ENCODE measurements around the gene RDH11.
A peak's percentile ranks its signal among the peaks of the same experiment; 100 is the strongest.

RDH11 gene

DNA sequence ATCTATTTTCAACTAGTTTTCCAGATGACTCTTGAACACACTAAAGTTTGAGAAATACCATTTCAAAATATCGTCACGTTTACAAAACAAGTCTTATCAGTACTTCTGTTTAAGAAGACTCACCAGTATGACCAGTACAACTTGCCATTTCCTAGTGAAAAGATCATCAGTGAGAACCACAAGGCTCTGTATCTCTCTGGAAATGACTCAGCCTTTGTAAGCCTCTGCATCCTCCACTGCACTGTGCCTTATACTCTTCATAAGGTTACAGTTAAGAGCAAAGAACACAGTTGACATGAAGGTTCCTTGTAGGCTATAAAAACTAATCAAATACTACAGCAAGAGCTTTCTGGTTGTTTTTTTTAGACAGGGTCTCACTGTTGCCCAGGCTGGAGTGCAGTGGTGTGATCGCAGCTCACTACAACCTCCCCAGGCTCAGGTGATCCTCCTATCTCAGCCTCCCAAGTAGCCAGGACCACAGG lies 15.4 kb downstream of the RDH11 start:
- Histone ChIP-seq H4K20me1 (ENCODE audit: low read depth, low read length) (no peaks in the 10 kb centered on the region), H3K9me3 (ENCODE audit: insufficient read depth, low read length) (no peaks in the 10 kb centered on the region), H3K9me2 (replicated peaks; ENCODE audit: insufficient read depth, low read length) (no peaks in the 10 kb centered on the region), H3F3A (ENCODE audit: insufficient read depth) (peaks cover 17% of the 10 kb centered on the region), H3K79me2 (ENCODE audit: insufficient read depth, low read length) (no peaks in the 10 kb centered on the region), H3K27me3 (ENCODE audit: low read length) (no peaks in the 10 kb centered on the region), H3K4me2 (ENCODE audit: low read depth, low read length, poor library complexity, severe bottlenecking) (no peak overlapping the region), H3K4me3 (ENCODE audit: insufficient read depth, low read length, poor library complexity, severe bottlenecking) (no peak overlapping the region), H2AFZ (ENCODE audit: low read depth, low read length, severe bottlenecking) (no peak overlapping the region), H3K27ac (ENCODE audit: low read depth, low read length) (no peak overlapping the region), H3K9ac (ENCODE audit: low read length) (no peak overlapping the region), H3K36me3 (ENCODE audit: low read length) (peaks cover 30% of the 10 kb centered on the region)
- TF ChIP-seq EZH2phosphoT487 (conservative IDR thresholded peaks at IDR 0.05; ENCODE audit: low read length), result no peak
- TF ChIP-seq, protein P1, sequence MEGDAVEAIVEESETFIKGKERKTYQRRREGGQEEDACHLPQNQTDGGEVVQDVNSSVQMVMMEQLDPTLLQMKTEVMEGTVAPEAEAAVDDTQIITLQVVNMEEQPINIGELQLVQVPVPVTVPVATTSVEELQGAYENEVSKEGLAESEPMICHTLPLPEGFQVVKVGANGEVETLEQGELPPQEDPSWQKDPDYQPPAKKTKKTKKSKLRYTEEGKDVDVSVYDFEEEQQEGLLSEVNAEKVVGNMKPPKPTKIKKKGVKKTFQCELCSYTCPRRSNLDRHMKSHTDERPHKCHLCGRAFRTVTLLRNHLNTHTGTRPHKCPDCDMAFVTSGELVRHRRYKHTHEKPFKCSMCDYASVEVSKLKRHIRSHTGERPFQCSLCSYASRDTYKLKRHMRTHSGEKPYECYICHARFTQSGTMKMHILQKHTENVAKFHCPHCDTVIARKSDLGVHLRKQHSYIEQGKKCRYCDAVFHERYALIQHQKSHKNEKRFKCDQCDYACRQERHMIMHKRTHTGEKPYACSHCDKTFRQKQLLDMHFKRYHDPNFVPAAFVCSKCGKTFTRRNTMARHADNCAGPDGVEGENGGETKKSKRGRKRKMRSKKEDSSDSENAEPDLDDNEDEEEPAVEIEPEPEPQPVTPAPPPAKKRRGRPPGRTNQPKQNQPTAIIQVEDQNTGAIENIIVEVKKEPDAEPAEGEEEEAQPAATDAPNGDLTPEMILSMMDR (IDR thresholded peaks at IDR 0.05; ENCODE audit: insufficient read depth, low read length, poor library complexity, severe bottlenecking), result no peak

DNA sequence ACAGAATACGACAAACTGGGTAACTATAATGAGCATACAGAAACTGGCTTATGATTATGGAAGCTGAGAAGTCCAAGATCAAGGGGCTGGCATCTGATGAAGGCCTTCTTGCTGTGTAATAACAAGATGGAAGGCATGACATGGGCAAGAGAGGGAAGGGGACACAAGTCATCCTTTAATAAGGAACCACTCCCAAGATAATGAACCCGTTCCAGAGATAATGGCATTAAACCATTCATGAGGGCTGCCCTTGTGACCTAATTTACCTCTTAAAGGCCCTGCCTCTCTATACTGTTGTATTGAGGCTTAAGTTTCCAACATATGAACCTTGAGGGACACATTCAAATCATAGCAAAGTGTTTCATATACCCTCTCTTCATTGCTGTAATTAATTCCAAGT lies 16.6 kb downstream of the RDH11 start:
- peaks cover 3% of the 10 kb centered on the region for H3K79me2 ChIP-seq (ENCODE audit: insufficient read depth, low read length)
- no peaks in the 10 kb centered on the region for H3K9me2 ChIP-seq (replicated peaks; ENCODE audit: insufficient read depth, low read length)
- no peaks in the 10 kb centered on the region for H3K9me3 ChIP-seq (ENCODE audit: insufficient read depth, low read length)
- no peaks in the 10 kb centered on the region for H3K27me3 ChIP-seq (ENCODE audit: low read length)
- no peak overlapping the region for H3K27ac ChIP-seq (ENCODE audit: low read depth, low read length)
- no peaks in the 10 kb centered on the region for H4K20me1 ChIP-seq (ENCODE audit: low read depth, low read length)
- no peak overlapping the region for H3K4me3 ChIP-seq (ENCODE audit: insufficient read depth, low read length, poor library complexity, severe bottlenecking)
- H3K4me2 ChIP-seq (ENCODE audit: low read depth, low read length, poor library complexity, severe bottlenecking), result no peak overlapping the region
- H3K36me3 ChIP-seq (ENCODE audit: low read length), result peaks cover 19% of the 10 kb centered on the region
- H3K9ac ChIP-seq (ENCODE audit: low read length), result no peak overlapping the region
- no peak overlapping the region for H2AFZ ChIP-seq (ENCODE audit: low read depth, low read length, severe bottlenecking)
- no peak for TF ChIP-seq EZH2phosphoT487 (conservative IDR thresholded peaks at IDR 0.05; ENCODE audit: low read length)
- TF ChIP-seq, protein P1 (IDR thresholded peaks at IDR 0.05; ENCODE audit: insufficient read depth, low read length, poor library complexity, severe bottlenecking), result no peak
- peaks cover 17% of the 10 kb centered on the region for H3F3A ChIP-seq (ENCODE audit: insufficient read depth)

DNA sequence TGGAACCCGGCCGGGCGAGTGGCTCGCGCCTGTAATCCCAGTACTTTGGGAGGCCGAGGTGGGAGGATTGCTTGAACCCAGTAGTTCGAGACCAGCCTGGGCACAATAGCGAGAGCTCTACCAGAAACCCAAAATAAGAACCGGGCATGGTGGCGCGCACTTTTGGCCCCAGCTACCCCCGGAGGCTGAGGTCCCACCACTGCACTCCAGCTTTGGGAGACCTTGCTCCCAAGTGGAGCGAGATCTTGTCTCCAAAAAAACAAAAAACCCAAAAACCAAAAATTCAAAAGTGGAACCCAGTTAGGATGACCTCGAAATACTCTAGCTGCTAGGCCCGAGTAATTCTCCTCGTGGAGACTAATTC lies 20.4 kb downstream of the RDH11 start:
- peak overlapping the region; percentile 72 for H2AFZ ChIP-seq (ENCODE audit: low read depth, low read length, severe bottlenecking)

More for the DNA sequence above, 20.4 kb downstream of the RDH11 start:
- H3K36me3 ChIP-seq (ENCODE audit: low read length), result peaks cover 5% of the 10 kb centered on the region
- no peaks in the 10 kb centered on the region for H3K27me3 ChIP-seq (ENCODE audit: low read length)
- peak overlapping the region; percentile 74 for H3K9ac ChIP-seq (ENCODE audit: low read length)
- TF ChIP-seq EZH2phosphoT487 (conservative IDR thresholded peaks at IDR 0.05; ENCODE audit: low read length), result no peak
- TF ChIP-seq, protein P1 (IDR thresholded peaks at IDR 0.05; ENCODE audit: insufficient read depth, low read length, poor library complexity, severe bottlenecking), result no peak
- H3K4me3 ChIP-seq (ENCODE audit: insufficient read depth, low read length, poor library complexity, severe bottlenecking), result peak overlapping the region; percentile 74
- peaks cover 17% of the 10 kb centered on the region for H3F3A ChIP-seq (ENCODE audit: insufficient read depth)
- no peaks in the 10 kb centered on the region for H3K9me3 ChIP-seq (ENCODE audit: insufficient read depth, low read length)
- H3K4me2 ChIP-seq (ENCODE audit: low read depth, low read length, poor library complexity, severe bottlenecking), result peak overlapping the region; percentile 97
- peaks cover 42% of the 10 kb centered on the region for H3K79me2 ChIP-seq (ENCODE audit: insufficient read depth, low read length)
- peaks cover 7% of the 10 kb centered on the region; the same call in 1 of the 2 replicates for H4K20me1 ChIP-seq (ENCODE audit: low read depth, low read length)
- H3K27ac ChIP-seq (ENCODE audit: low read depth, low read length), result 0 out of 2 replicates have a peak overlapping the region, but pooled peaks have one; percentile 17
- no peaks in the 10 kb centered on the region for H3K9me2 ChIP-seq (replicated peaks; ENCODE audit: insufficient read depth, low read length)
